Osteocyte (in vitro differentiated cells): ENCODE results near the gene PRDX3. TPM values are rescaled to one million over a fixed set of nuclear protein-coding genes. Genes with fewer than 3 reads are reported as not detected.
"Not testable (repeated sequence)": the region's sequence is repeated elsewhere in the genome, so short reads cannot be mapped to it uniquely, and the experiment has no call there.

ENCODE experiments used
- DNase-seq: peaks from one replicate; pipeline ENCODE4 v3.0.0; 2021; ENCODE audit warnings: mixed read lengths; ENCODE audit not compliant: unreplicated experiment; ENCODE audit errors: extremely low spot score
- H3K27ac Mint-ChIP-seq: one replicate; pipeline ENCODE4 v1.8.0; 2021; ENCODE audit warnings: mild to moderate bottlenecking, mixed read lengths; ENCODE audit not compliant: unreplicated experiment
- H3K27me3 Mint-ChIP-seq: one replicate; pipeline ENCODE4 v1.8.0; 2021; ENCODE audit warnings: mixed read lengths; ENCODE audit not compliant: unreplicated experiment
- H3K36me3 Mint-ChIP-seq: one replicate; pipeline ENCODE4 v1.8.0; 2021; ENCODE audit warnings: mixed read lengths; ENCODE audit not compliant: unreplicated experiment
- H3K4me1 Mint-ChIP-seq: one replicate; pipeline ENCODE4 v1.8.0; 2021; ENCODE audit warnings: mixed read lengths; ENCODE audit not compliant: unreplicated experiment
- H3K4me3 Mint-ChIP-seq: one replicate; pipeline ENCODE4 v1.8.0; 2021; ENCODE audit warnings: mild to moderate bottlenecking, moderate library complexity, mixed read lengths; ENCODE audit not compliant: unreplicated experiment
- H3K9me3 Mint-ChIP-seq: one replicate; pipeline ENCODE4 v1.8.0; 2021; ENCODE audit warnings: mixed read lengths; ENCODE audit not compliant: unreplicated experiment
- CTCF ChIP-seq: fragments of 200-600 bp; sonication (generic); IDR thresholded peaks from 2 replicates; pipeline ENCODE4 v1.5.0; 2021; ENCODE audit warnings: antibody characterized with exemption, mild to moderate bottlenecking, moderate library complexity
- total RNA-seq: library from RNA; stranded (reverse); gene quantifications from 2 replicates; pipeline ENCODE4 v1.2.1, GENCODE V29; 2021

The PRDX3 gene
- total RNA-seq, 1 donor from 2014 or later = 76.9 TPM

GRCh38 chr10:119190353-119190752 lies 11.7 kb upstream of the PRDX3 start:
- no peak for DNase-seq
- Mint-ChIP-seq H3K27me3 (peaks cover 3% of the 10 kb centered on the region), H3K36me3 (no peaks in the 10 kb centered on the region), H3K4me3 (no peak overlapping the region), H3K4me1 (peaks cover 1% of the 10 kb centered on the region), H3K9me3 (no peaks in the 10 kb centered on the region), H3K27ac (no peak overlapping the region)
- TF ChIP-seq CTCF = no peak

GRCh38 chr10:119189811-119190282 lies 11.2 kb upstream of the PRDX3 start:
- DNase-seq = no peak
- Mint-ChIP-seq H3K36me3 (no peaks in the 10 kb centered on the region), H3K9me3 (no peaks in the 10 kb centered on the region), H3K4me1 (peaks cover 1% of the 10 kb centered on the region), H3K4me3 (no peak overlapping the region), H3K27ac (no peak overlapping the region), H3K27me3 (peaks cover 3% of the 10 kb centered on the region)
- TF ChIP-seq CTCF = no peak

GRCh38 chr10:119183664-119184412 lies 5.2 kb upstream of the PRDX3 start:
- no peaks in the 10 kb centered on the region for H3K36me3 Mint-ChIP-seq
- H3K9me3 Mint-ChIP-seq = no peaks in the 10 kb centered on the region
- no peaks in the 10 kb centered on the region for H3K27me3 Mint-ChIP-seq
- H3K27ac Mint-ChIP-seq = no peak overlapping the region
- no peak for DNase-seq
- peaks cover 6% of the 10 kb centered on the region for H3K4me1 Mint-ChIP-seq
- TF ChIP-seq CTCF = no peak
- no peak overlapping the region for H3K4me3 Mint-ChIP-seq

GRCh38 chr10:119180850-119181400 lies 2.3 kb upstream of the PRDX3 start:
- H3K9me3 Mint-ChIP-seq, DNase-seq, H3K36me3 Mint-ChIP-seq, H3K27ac Mint-ChIP-seq, H3K27me3 Mint-ChIP-seq, H3K4me3 Mint-ChIP-seq: not testable (repeated sequence)
- H3K4me1 Mint-ChIP-seq = peaks cover 27% of the 10 kb centered on the region

GRCh38 chr10:119177708-119178371 lies 772 bp downstream of the PRDX3 start:
- Mint-ChIP-seq H3K4me3 (peak overlapping the region; percentile 87), H3K36me3 (peaks cover 8% of the 10 kb centered on the region), H3K27ac (peak overlapping the region; percentile 97), H3K4me1 (peaks cover 31% of the 10 kb centered on the region), H3K27me3 (no peaks in the 10 kb centered on the region), H3K9me3 (no peaks in the 10 kb centered on the region)
- TF ChIP-seq CTCF = no peak
- no peak for DNase-seq
